ENCODE measurements around the gene ARHGAP21.

ARHGAP21 gene

GRCh38 chr10:24571870-24572450, 151.7 kb downstream of the ARHGAP21 start:
- DNase-seq, result no peak

DNA sequence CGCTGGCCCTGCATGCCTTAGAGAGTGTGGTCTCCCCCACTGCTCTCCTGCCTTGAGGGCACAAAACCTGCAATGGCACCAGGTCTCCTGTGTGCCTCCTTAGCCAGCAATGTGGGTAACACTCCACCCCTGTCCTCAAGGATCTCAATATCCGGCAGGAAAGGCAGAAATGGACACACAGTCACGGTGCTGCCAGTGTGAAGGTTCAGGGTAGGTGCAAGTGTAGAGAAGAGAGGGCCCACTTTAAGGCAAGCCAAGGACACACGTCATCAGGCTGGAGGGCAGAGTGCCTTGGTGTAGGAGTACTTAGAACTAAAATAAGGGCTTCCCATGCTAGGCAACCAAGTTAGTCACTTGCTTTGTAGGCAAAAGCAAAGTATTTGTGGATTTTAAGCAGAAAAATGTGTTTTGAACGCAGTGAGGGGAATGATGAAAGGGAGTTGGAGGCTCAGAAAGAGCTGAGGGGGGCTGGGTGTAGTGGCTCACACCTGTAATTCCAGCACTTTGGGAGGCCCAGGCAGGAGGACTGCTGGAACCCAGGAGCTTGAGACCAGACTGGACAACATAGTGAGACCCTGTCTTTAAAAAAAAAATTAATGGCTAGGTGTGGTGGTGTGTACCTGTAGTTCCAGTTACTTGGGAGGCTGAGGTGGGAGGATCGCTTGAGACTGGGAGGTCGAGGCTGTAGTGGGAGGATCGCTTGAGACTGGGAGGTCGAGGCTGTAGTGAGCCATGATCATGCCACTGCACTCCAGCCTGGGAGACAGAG, 152.8 kb downstream of the ARHGAP21 start:
- no peak for DNase-seq

DNA sequence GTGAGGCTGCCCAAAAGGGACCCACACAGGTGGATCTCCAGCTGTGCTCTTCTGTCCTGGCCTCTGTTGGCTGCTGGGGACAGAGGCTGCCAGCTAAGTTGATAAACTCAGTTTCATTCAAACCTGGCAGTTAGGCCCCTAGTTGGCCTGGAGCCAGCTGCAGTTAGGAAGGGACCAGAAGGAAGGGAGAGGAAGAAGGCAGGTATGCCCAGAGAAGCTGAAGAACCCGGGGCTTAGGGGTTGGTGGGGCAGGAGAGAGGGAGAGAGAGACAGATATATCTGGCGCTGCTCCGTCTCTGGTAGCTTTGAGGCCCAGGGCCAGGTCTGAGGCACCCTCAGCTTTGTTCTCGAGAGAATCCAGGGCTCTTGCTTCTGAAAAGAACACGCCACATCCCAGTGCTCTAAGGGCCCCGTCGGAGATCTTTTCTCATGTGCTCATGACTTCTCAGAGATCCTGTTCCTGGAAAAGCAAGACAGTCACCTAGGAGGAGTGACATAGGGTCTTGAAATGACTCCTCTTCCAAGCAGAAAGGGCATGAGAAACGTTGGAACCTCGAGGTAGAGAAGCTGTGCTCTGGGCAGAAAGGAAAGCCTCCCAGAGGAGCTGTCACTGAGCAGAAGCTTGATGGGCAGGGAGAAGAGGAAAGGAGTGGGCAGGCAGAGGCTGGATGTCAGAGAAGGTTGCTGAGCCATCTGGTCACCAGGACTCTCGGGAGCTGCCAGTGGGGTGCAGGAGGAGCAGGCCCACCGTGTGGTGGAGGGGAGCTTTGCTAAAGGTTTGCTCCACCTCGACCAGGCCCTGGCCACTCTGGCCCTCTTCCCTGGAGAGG, 153.6 kb downstream of the ARHGAP21 start:
- no peak for DNase-seq

GRCh38 chr10:24569330-24569796, 154.3 kb downstream of the ARHGAP21 start:
- DNase-seq, result no peak

- no peak for DNase-seq
Measured at GRCh38 chr10:24568042-24568441, 155.6 kb downstream of the ARHGAP21 start.

GRCh38 chr10:24561453-24561852, 162.2 kb downstream of the ARHGAP21 start:
- no peak for DNase-seq

DNA sequence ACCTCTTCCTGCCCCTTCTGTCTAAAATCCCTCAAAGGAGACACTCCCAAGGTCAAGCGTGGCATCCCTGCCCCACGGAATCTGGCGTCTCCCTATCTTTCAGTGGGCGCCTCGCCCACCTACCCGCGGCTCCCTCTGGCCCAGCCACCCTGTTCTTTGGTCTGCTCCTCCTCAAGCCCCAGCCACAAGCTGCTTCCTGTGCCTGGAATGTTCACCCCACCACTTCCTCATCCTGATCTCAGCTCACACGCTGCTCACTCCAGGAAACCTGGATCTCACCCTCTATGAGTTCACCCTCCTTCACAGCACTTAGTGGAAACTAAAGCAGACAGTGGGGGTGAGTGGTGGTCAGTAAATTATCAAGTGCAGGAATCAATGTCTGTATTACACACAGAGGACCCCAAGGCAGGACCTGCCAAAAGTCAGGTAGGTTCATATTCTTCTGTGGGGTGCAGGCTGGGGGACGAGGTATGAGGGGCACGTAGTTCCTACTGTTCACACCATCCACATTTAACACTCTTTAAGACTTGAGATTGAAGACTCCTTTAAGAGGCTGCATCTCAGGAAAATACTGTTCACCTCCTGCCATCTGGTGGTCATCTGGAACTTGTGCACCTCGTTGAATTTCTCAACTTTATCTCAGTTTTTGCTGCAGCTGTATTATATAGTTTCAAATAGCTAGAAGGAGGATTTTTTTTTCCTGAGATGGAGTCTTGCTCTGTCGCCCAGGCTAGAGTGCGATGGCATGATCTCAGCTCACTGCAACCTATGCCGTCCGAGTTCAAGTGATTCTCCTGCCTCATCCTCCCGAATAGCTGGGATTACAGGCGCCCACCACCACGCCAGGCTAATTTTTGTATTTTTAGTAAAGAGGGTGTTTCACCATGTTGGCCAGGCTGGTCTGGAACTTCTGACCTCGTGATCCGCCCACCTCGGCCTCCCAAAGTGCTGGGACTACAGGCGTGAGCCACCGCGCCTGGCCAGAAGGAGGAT, 166.6 kb downstream of the ARHGAP21 start:
- DNase-seq, result no peak

- no peak for DNase-seq
Measured at GRCh38 chr10:24556126-24556749, 167.4 kb downstream of the ARHGAP21 start.

DNA sequence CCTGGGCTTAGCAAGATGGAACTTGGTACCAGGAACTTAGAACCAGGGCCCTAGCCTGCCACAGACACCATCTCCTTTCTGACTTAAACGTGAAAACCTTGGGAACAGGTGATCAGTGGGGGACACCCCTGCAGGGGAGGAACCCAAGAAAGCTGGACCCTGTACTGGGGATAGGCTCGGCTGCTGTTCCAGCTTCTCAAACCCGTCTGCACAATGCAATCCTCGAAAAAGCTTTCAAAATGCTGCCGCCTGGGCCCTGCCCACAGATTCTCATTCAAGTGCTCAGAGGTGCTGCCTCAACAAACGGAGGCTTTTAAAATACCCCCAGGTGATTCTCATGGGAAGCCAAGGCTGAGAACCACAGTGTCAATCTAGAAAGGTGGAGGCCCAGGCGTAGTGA, 169.7 kb downstream of the ARHGAP21 start:
- DNase-seq, result no peak

- no peak for DNase-seq
Measured at GRCh38 chr10:24553051-24553612, 170.6 kb downstream of the ARHGAP21 start.

DNA sequence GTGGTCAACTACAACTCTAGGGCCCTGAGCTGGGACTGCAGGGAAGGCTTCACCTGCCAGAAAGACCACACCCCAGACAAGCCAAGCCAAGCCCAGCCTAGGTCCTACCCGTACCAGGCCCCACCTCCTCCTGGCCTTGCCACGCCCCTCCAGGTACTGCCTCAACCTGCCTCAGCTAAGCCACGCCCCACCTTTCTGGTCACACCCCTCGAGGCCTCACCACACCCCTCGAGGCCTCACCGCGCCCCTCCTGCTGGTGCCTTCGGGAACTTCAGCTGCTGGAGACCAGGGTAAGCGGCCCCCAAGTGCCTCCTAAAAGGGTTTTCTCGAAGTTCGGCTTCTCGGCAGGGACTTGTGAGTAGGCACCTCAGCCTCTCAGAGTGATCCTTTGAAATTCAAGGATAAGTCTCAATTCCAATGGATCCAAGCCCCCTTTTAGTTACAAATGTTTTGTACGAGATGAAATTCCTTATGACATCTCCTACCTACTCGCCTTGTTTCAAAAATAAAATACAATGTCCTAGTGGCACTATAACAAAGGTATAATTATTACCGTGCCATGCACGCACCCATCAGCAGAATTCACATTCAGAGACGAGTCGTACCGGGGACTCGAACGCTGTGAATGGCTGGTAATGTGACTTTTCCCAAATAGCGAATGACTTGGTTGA, 171.2 kb downstream of the ARHGAP21 start:
- DNase-seq, result no peak

GRCh38 chr10:24551161-24551560, 172.5 kb downstream of the ARHGAP21 start:
- DNase-seq, result no peak

- DNase-seq, result no peak
Measured at GRCh38 chr10:24550680-24551079, 173.0 kb downstream of the ARHGAP21 start.

GRCh38 chr10:24545585-24545984, 178.1 kb downstream of the ARHGAP21 start:
- no peak for DNase-seq

- DNase-seq, result no peak
Measured at GRCh38 chr10:24544776-24545175, 178.9 kb downstream of the ARHGAP21 start.

GRCh38 chr10:24542314-24543270, 181.1 kb downstream of the ARHGAP21 start:
- no peak for DNase-seq

DNA sequence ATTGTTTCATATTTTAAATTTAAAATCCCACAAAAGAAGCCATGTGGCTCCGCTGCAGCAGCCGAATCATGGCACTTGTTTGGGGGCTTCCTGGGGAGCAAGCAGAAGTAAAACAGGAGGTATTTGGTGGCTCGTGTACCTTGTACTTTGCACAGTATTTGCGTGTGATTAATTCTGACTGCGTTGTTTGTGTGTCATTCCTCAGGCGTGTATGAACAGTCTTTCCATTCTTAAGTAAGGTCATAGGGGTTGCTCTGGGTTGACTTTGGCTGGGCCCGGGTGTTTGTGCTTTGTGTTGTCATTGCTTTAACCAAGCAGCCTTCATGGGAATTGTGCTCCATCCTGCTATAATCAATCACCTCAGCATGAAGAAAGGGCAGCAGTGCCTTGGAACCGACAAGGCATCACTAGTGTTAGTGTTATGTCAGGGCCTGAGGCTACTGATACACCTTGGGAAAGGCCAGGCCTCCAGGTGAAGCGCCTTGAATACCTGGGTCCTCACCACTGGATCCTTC, 182.4 kb downstream of the ARHGAP21 start:
- DNase-seq, result no peak

GRCh38 chr10:24536636-24537035, 187.1 kb downstream of the ARHGAP21 start:
- DNase-seq, result no peak

DNA sequence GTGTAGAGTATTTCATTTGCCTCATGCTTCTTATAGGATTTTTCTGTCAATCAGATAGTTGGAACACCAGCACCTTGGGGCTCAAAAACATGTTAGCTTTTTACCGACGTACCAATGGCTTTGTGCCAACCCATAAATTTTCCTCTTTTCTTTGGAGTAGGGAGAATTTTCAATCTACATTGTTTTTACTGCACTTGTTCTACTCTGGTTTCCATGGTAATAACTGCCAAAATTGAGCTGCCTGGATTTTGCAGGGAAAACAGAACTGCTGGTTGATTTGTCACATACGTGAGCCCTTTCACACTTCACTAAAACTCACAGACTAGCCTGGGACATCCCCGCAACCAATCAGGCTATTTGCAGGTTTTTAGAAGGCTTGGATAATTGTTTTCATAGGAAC, 189.7 kb downstream of the ARHGAP21 start:
- no peak for DNase-seq
